Activated CD4-positive, CD25-positive, alpha-beta regulatory T cell (primary cell): Measurements from ENCODE around the gene TRPM8.
A peak's percentile ranks its signal among the peaks of the same experiment; 100 is the strongest.

Experiments used
- DNase-seq, 4 experiments: peaks; one replicate each; lab custom pipeline; 2025; lab: John Stamatoyannopoulos, UW

TRPM8 gene

DNA sequence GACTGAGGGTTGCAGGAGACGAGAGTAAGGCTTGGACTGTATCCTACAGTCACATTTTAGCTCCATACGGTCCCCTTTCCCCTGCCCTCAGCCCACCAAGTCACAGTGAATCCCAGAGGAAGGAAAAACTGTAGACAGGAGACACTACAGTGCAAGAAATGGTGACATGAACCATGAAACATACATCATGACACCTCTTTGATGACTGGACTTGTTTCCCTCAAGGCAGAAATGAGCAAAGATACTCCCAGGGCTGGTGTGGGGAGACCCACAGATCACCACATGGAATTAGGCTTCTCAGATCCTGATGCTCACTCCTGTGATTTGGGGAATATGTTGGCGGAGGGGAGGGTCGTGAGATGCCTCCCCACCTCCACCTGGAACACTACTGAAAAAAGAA is 85.1 kb downstream of the TRPM8 start:
- no peak for DNase-seq

DNA sequence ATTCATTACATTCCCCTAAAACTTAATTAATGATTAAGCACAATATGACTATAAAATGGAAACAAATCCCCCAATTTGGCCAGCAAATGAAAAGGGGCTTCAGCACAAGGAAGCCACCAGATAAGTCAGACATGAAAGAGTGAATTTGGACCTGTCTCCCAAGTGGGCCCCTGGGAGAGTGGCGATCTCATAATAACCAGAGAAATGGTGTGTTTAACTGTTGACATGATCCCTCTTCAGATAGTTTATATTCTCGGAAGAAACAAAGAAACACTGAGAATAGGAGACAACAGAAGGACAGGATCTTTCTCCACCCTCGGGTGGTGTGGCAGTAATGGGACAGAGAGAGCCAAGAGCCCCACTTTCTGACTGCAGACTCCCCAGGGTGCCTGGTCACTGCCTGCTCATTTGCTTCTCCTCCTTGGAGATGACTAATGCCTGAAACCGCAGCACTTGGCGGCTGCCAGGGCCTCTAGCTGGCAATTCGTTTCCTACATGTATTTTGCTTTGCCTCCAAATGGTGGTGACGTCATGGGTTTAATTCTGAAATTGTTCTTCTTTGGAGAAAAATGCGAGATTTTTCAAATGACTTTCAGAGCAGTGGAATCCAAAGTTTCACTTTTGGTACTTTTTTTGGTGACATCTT is 86.9 kb downstream of the TRPM8 start:
- DNase-seq = no peak

DNA sequence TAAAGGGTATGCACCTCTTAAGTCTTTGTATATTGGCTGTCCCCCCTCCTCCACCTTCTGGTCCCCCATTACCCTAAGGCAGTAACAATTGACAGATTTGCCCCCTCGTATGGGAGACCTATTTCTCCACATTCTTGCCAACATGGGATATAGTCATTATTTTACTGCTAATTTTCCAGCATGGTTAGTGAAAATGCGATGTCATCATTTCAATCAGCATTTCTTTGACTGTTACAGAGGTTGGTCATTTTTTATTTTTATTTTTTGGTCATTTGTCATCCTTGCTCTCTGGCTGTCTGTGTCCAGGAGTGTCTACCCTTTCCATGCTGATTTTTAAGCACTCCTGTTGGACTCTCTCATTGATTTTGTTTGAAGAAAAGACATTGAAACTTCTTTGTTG is 88.0 kb downstream of the TRPM8 start:
- DNase-seq = no peak

DNA sequence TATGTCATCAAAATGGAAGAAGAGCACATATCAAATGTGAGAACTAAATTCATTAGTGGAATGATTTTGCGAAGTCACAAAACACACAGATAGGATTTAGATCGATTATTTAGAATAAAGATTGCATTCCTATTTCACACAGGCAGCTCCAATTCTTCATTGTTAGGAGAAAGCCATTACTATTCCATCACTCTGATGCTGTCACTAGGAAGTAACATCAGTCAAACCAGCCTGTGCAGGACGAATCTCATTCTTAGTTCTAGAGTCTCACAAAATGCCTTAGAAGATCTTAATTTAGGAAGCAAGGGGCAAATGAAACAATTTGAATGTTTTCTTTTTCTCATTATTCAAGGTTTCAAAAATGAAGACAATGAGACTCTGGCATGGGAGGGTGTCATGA is 89.3 kb downstream of the TRPM8 start:
- no peak for DNase-seq

DNA sequence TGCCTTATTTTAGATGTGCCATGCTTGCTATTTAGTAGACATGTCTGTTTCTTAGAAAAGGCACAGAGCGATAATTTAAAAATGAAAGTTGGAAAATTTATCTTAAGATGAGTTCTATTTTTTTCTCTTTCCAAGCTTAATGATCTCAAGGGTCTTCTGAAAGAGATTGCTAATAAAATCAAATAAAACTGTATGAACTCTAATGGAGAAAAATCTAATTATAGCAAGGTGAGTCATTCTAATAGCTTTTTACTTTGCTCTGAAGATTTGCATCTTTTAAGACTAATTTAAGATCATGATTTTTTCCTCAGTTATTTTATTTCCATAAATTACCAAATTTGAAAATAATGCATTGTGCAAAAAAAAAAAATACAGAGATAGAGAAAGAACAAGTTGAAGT is 97.3 kb downstream of the TRPM8 start:
- no peak for DNase-seq

DNA sequence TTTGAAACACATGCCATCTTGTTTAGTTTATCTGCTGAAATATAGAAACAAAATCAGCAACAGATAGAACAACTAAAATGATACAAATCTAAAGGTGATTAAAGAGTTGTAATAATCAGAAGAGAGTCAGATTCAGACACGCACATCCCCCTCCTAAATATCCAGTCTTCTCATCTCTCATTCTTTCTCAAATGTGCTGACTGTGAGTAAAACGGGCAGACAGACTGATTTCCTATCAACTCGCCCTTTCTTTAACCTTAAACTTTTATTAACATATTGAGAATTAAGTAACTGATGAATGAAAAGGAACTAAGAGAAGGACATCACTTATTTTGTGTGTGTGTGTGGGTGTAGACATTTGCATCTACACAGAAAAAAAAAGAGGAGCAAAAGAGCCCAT is 98.7 kb downstream of the TRPM8 start:
- DNase-seq = no peak

DNA sequence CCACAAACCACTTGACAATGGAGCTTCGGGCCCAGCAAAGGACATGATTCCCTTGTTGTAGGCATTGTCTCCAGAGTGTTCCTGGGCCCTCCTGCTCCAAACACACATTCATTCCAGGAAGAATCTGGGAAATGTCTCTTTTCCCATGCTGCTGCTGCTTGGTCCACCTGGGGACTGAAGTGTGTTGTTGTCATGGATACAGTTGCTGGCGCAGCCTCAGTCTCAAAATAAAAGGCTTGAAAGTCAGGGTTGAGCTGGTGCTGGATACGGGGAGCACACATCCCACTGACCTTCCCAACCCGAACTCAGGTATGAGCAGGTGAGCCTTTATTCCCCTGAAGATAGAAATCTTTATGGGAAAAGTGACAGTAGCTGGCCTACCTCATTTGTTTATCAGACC is 102.7 kb downstream of the TRPM8 start:
- no peak for DNase-seq

DNA sequence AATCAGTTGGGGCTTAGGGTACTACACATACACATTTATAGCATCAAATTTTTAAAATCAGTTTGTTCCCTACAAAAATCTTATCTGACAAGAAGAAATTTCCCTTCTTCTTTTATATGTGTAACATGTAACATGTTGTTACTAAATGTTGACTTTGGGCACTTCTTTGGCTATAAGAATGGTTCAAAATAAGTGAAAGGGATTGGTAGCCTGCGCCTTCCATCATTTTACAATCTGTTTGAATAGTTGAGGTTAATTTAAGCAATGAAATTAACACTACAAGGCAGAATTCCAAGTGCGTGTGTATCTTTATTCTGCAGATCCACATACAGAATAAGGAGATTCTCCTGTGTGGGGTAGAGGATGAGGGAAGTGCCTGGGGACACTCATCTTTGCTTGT is 103.2 kb downstream of the TRPM8 start:
- no peak for DNase-seq

DNA sequence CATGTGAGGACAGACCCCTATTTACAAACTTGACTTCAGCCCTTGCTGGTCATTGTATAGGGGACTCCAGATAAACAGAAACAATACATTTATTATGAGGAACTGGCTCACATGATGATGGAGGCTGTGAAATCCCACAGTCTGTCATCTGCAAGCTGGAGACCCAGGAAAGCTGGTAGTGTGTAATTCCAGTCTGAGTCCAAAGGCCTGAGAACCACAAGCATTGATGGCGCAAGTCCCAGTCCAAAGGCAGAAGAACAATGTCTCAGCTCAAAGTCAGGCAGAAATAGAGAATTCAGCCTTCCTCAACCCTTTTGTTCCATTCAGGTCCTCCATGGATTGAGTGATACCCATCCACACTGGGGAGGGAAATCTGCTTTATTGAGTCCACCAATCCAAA is 105.3 kb downstream of the TRPM8 start:
- no peak for DNase-seq

DNA sequence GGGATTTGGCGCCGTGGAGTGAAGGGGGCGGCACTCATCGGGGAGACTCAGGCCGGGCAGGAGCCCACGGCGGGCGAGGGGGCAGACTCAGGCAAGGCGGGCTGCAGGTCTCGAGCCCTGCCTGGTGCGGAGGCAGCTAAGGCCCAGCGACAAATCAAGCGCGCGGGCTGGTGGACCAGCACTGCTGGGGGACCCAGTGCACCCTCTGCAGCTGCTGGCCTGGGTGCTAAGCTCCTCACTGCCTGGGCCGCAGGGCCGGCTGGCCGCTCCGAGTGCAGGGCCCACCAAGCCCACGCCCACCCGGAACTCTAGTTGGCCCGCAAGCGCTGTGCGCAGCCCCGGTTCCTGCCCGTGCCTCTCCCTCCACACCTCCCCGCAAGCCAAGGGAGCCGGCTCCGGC is 107.1 kb downstream of the TRPM8 start:
- DNase-seq = no peak

DNA sequence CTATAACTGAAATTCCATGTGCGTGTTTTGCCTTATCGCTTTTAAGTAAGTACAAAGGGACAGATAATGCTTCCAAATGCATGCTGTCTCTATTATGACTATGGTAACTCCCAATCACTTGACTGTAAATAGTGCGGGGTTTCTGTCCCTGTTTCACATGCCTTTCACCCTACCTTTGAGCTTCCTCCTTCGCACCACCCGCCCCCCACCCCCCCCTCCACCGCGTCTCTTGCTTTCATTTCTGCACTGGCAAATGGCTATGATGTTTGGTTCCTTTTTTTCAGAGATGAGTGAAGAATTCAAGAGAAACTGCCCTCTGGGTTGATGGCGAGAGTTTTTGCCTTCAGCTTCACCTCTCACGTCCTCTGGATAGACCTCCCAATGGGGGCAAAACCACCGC is 108.3 kb downstream of the TRPM8 start:
- DNase-seq = peak in 1 of 4 experiments; percentile 5

DNA sequence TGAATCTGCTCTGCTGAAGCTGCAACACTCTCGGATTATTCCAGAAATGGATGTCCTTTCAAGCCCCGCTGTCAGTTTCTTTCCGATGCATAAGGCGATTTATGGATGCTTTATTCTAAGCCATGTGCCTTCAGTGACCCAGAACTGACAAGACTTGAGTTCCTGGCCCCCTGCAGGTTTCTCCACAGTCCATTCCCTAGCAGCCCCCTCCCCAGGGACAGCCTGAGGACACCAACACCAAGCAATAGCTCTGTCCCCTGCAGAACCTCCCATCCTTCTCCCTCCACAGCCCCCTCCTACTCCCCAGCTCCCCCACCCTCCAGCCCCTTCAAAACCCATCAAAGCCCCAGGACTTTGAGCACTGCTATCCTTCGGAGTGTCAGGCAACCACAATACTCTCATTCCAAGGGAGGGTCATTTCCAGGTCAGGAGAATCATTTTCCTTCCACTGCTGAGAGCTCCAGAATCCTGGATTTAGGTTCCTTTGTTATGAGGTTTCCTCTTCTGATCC is 108.8 kb downstream of the TRPM8 start:
- no peak for DNase-seq

DNA sequence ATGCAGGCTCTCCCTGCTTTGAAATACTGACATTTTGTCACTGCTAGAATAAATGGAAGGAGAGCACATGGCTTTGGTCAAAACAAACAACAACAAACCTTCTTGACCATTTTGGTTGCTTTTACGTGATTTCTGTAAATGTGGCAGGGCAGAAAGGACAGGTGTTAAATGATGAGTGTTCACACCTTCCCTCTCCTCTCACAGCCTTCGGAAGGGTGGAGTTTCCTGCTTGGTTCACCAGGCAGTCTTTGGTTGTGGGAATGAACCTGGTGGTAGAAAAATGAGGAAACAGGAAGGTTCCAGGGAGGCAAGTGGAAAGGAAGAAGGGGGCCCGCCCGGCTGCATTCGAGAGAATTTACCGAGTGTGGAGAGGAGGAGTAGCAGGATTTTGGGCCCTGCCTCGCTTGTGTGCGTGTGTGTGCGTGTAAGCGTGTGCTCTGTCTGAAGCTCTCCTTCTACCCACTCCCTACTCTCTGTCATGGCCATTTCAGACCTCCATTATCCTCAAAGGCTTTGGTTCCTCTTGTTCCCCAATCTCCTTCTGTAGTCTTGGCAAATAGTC is 109.6 kb downstream of the TRPM8 start:
- DNase-seq = no peak

DNA sequence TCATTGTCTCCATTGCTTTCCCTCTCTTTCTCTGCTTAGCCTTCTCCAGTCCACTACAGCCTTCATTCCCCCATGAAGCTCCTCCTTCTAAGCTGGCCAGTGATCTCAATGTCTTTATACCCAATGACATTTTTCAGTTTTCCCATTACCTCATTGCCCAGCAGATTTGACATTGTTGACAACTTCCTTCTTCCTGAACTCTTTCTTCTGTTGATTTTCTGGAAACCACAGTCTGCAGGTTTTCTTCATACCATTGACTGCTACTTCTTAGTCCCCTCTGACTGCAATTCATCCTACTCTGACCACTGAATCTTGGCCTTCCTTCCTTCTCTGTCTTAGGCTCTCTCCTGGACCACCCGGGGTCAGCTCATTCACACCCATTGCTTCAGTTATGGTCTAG is 110.5 kb downstream of the TRPM8 start:
- no peak for DNase-seq

DNA sequence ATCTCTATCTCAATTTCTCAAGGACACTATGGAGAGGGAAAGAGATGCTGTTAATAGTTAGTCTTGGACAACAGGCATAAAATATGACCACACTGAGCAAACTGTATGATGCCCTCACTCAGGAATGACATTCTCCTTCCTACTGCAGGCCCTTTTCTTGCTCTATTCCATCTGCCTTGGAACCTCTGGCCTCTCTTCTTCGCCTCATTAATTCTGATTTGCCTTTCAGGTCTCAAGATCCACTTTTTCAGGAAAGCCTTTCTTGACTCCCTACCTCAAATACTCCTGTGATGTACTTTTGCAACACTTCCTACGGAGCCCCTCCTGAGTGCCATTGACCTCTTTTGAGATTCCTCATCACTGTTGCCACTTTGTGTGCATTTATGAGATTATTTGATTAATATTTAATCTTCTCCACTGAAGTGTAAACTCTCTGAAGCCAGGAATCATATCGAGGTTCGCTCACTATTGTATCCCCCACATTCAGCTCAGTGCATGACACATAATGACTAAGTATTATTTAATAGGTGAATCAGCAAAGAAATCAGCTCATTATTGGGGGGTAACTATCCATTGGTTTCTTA is 112.1 kb downstream of the TRPM8 start:
- DNase-seq = no peak

DNA sequence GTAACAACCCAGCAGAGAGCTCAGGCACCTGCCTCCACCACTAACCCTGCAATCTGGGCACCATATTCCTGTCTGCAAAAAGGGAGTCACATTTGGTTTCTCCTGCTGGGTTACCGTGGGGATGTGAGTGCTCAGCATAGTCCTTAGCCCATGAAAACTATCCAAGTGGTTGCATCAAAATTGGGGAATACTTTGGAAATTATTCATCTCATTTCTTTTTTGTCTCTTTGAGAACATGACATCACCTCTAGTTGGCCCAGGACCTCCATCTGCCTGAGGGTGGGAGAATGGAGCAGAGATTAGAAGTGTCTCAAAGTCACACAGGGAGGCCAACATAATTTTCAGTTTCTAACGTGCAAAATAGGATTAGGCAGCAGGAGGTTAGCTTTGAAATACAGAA is 114.0 kb downstream of the TRPM8 start:
- no peak for DNase-seq

DNA sequence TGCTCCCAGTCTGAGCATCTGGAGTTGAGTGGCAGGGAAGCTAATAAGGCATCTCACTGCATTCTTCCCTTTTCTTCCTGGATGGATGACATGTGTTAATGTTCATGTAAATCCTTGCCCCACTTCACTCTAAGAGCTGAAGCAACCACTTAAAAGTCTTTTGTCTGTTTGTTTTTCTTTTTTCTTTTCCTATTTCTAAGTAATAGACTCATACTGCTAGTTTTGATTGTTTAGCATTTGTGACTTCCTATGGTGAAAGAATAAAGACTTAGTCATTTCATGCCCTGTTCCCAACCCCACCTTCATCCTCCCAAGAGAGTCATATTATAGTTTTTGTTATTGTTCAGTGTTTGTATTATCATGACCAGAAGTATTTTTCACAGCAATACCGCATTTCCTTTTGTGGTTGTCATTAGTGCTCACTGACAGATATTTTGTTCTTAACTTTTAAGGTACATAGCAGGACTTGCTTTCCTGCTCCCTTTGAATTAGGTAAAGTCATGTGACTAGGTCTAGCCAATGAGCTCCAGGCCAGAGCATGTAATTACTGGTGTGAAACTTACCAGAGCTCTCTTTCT is 115.2 kb downstream of the TRPM8 start:
- DNase-seq = no peak

DNA sequence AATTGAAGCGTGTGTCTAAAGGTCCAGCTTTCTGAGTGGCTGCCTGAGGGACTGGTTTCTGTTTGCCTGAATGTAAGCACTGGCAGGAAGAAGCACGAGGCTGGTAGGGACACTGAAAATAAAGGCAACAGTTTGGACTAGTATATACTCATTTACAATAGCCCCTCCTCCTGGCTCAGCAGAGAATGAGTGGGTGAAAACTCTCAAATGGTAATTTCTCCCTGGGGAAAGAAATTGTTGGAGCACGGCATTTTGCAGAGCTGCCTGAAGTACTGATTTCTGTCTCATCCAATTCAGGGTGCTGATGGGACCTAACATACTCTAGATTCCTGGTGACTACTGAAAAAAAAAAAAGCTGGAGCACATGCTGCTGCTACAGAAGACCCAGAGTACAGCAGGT is 116.0 kb downstream of the TRPM8 start:
- DNase-seq = no peak

DNA sequence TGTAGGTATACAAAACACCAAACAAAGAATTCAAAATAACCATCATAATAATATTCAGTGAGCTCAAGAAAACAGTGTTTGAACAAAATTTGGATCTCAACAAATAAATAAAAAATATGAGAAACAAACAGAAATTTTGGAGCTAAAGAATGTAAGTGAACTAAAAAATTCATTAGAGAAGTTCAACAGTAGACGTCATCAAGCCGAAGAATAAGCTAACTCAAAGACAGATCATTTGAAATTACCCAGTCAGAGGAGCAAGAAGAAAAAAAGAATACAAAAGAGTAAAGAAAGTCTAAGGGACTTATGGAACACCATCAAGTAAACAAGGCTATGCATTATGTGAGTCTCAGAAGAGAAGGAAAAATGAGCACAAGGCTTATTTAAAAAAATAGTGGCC is 116.7 kb downstream of the TRPM8 start:
- DNase-seq = no peak

DNA sequence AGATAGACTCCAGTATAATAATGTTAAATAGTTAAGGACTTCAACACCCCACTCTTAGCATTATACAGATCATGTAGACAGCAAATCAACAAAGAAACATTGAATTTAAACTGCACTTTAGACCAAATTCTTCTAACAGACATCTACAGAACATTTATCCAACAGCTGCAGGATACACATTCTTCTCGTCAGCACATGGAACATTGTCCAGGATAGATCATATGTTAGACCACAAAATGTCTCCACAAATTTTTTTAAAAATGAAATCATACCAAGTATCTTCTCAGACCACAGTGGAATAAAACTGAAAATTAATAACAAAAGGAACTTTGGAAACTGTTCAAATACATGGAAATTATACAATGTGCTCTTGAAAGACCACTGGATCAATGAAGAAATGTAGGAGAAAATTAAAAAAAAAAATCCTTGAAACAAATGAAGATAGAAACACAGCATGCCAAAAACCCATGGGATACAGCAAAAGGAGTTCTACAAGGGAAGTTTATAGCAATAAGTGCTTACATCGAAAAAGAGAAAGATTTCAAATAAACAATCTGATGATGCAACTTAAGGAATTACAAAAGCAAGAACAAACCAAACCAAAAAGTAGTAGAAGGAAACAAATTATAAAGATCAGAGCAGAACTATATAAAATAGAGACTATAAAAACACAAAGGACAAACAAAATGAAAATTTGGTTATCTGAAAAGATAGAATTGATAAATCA is 121.1 kb downstream of the TRPM8 start:
- no peak for DNase-seq

DNA sequence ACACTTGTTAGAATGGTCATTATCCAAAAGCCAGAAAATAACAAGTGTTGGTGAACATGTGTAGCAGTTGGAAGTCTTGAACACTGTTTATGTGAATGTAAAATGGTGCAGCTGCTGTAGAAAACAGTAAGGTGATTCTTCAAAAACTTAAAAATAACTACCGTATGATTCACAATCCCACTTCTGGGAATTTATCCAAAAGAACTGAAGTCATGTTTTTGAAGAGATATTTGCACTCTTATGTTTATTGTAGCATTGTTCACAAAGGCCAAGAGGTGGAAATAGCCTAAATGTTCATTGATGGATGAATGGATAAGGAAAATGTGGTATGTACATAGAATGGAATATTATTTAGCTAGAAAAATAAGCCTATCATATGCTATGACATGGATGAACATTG is 127.0 kb downstream of the TRPM8 start:
- no peak for DNase-seq

DNA sequence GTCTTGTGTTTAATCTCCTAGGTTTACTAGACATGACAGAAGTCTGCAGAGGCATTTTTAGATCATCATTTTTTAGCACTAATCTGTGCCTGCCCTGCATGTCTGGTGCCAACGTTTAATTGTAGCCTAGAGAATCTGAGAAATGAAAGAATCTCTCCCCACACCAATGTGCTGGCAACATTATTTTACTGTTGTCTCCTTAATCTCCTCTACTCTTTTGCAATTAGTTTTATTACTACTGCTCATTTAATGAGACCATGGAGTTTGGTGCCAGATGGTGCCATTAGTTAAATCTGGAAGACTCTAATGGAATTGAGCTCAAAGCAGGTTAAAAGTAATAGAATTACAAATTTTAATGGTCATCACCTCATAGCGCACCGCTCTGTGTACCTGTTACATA is 129.3 kb downstream of the TRPM8 start:
- DNase-seq = no peak

DNA sequence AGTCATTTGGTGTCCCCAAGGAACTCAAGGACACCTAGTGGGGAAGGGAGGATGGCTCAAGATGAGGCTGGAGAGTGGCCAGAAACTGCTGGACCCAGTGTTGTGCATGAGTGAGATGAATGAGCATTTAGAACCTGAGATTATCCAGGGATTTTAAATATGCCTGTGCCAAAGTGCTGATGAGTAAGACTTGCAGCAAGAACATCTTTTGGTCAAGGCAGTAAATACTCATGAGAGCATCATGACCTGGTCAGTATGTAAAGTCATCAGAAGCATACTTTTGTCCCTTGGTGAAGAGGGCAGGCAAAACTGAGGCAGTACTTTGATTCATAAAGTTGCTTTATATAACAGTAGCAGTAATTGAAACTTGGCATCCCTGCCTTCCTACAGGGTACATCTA is 130.2 kb downstream of the TRPM8 start:
- no peak for DNase-seq
